Ovary (tissue), 9 donors: ENCODE measurements around the gene CDK6. TPM values are rescaled to one million over a fixed set of nuclear protein-coding genes. Genes with fewer than 3 reads are reported as not detected.

ENCODE experiments used
- DNase-seq, 5 donors: peaks; one replicate each; pipeline ENCODE4 v3.0.0-alpha.2; 2019 to 2020
- H3K27ac ChIP-seq, 2 donors: fragments of 200-600 bp; one replicate each; pipeline versions ENCODE4 v1.5.1 to v1.8.0; 2019 to 2022
- H3K27me3 ChIP-seq: fragments of 200-600 bp; one replicate; pipeline ENCODE4 v1.8.0; 2022
- H3K36me3 ChIP-seq: fragments of 200-600 bp; sonication (generic); one replicate; pipeline ENCODE4 v1.5.1; 2019
- H3K4me1 ChIP-seq: one replicate; pipeline ENCODE4 v1.8.1; 2013; ENCODE audit warnings: mild to moderate bottlenecking, moderate library complexity; ENCODE audit not compliant: insufficient read depth
- H3K4me3 ChIP-seq: fragments of 200-600 bp; sonication (generic); one replicate; pipeline ENCODE4 v1.5.1; 2017
- H3K9me3 ChIP-seq, 2 donors: fragments of 200-600 bp in 1 of 2; sonication (generic) in 1 of 2; one replicate each; pipeline versions ENCODE4 v1.5.1 to v1.8.1; 2013 to 2019; ENCODE audit warnings: mild to moderate bottlenecking in 1 of 2, moderate library complexity in 1 of 2
- EP300 ChIP-seq: sonication (generic); formaldehyde crosslinking; IDR thresholded peaks from one replicate; pipeline ENCODE4 v1.6.1; 2017; ENCODE audit warnings: antibody characterized with exemption
- POLR2A ChIP-seq: fragments of 450-650 bp; IDR thresholded peaks from one replicate; pipeline ENCODE4 v1.6.1; 2017; ENCODE audit warnings: antibody characterized with exemption, mild to moderate bottlenecking, moderate library complexity
- WGBS, 3 donors: extraction: QIAGEN DNeasy Blood & Tissue Kit in 1 of 3; methylation state at CpG; one replicate each; pipeline versions ENCODE4 v1.1.5 to v1.1.7; 2013 to 2017; 5-methylcytosine and 5-hydroxymethylcytosine counted together
- intact Hi-C, 4 donors: fragments of 100-400 bp; cut with DNase I; formaldehyde crosslinking; loops; one replicate each; pipeline versions ENCODE4 v1.11.0 to v1.15.1; 2022 to 2023
- polyA plus RNA-seq, 2 donors: library from polyadenylated mRNA; stranded (reverse); fragments of 200-250 nt in 1 of 2; fragments of 350-450 nt in 1 of 2; fragmentation: Illumina TruSeq in 1 of 2; extraction: RNeasy Lipid Tissue Mini Kit (QIAGEN cat#74804) in 1 of 2; gene quantifications; one replicate each; pipeline ENCODE4 v1.2.3, GENCODE V29; 2013 to 2014
- total RNA-seq, 7 donors: library from RNA; depleted of rRNA in 2 of 7; stranded (reverse); fragments of >200 nt in 2 of 7; fragmentation: NEBNext Ultra II Directional in 3 of 7; extraction: Animal tissue kit (Norgen Biotek cat#: 25700) in 3 of 7; gene quantifications; one replicate each; pipeline versions ENCODE4 v1.1.0 to v1.2.4, GENCODE V29; 2016 to 2023
- TF ChIP-seq, protein P1 (sequence below), 3 donors: fragments of 450-650 bp in 2 of 3; fragments of 200-600 bp in 1 of 3; IDR thresholded peaks; one replicate each; pipeline versions ENCODE4 v1.5.1 to v1.8.0; 2016 to 2022; ENCODE audit warnings: antibody characterized with exemption in 3 of 3, mild to moderate bottlenecking in 1 of 3
- donor health status: DM: no; HTN: no; CAD: no; lungs with moderate emphysema.
- donor health status: DM: no; HTN: no; CAD: no.
- donor health status: Bipolar disorder and iron deficiency.
- donor health status: DM: yes; HTN: yes; CAD: no.
- donor health status: DM: no; HTN: no; CAD: no.
- donor health status: DM: yes; HTN: yes; CAD: no.

The CDK6 gene
- total and polyA plus RNA-seq, 9 donors = 1.8 to 20.4 (median 11.2) TPM

DNA sequence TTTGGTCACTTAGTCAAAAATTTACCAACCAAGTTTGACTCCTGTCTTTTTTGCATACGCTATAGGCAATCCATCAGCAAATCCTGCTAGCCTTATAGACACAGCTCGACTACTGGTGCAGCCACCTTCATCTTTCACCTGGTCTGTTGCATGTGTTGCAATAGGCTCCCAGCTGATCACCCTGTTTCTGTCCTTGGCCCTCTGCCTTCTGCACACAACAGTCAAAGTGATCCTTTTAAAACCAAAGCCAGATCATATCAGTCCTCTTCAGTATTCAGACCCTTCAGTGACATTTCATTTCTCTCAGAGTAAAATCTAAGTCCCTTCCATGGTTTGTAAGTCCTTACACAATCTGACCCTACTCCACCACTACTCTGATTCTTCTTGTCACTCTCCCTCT, 10.9 kb upstream of the CDK6 start:
- no peaks in the 10 kb centered on the region for H3K9me3 ChIP-seq
- H3K27me3 ChIP-seq = no peaks in the 10 kb centered on the region
- no peaks in the 10 kb centered on the region for H3K4me1 ChIP-seq
- DNase-seq = no peak
- no peak overlapping the region for H3K4me3 ChIP-seq
- H3K36me3 ChIP-seq = no peaks in the 10 kb centered on the region
- TF ChIP-seq, protein P1, sequence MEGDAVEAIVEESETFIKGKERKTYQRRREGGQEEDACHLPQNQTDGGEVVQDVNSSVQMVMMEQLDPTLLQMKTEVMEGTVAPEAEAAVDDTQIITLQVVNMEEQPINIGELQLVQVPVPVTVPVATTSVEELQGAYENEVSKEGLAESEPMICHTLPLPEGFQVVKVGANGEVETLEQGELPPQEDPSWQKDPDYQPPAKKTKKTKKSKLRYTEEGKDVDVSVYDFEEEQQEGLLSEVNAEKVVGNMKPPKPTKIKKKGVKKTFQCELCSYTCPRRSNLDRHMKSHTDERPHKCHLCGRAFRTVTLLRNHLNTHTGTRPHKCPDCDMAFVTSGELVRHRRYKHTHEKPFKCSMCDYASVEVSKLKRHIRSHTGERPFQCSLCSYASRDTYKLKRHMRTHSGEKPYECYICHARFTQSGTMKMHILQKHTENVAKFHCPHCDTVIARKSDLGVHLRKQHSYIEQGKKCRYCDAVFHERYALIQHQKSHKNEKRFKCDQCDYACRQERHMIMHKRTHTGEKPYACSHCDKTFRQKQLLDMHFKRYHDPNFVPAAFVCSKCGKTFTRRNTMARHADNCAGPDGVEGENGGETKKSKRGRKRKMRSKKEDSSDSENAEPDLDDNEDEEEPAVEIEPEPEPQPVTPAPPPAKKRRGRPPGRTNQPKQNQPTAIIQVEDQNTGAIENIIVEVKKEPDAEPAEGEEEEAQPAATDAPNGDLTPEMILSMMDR (IDR thresholded peaks at IDR 0.05) = no peak
- TF ChIP-seq POLR2A = no peak
- TF ChIP-seq EP300 = no peak
- H3K27ac ChIP-seq = no peak overlapping the region
- WGBS, 3 donors = 87 to 94% (median 92%) methylated on average over 2 of the region's 2 CpGs
- intact Hi-C loops = loop anchor here in 1 of 4 donors (5.0 kb wide), 1 partner anchor 1970 kb away; no protein-coding TSS in a partner anchor

DNA sequence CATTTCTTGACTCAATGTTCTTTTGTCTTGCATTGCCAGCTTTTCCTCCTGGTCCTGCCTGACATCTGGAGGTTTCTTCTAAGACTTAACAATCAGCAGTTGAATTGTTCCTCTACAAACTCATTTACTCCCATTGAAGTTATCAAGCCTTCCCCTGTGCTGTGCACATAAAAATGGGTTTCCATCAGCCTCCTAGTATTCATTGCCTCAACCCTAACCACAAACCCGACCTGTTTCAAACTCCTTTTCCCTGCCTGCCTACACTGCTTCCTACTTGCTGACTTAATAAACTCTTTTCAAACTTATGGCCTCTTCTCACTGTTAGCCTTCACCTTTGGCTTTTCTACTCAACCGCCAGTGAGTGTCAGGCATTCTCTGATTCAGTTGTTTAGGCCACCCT, 9.4 kb upstream of the CDK6 start:
- no peaks in the 10 kb centered on the region for H3K36me3 ChIP-seq
- DNase-seq = no peak
- TF ChIP-seq EP300 (no peak), POLR2A (no peak)
- TF ChIP-seq, protein P1 (IDR thresholded peaks at IDR 0.05) = no peak
- no peaks in the 10 kb centered on the region for H3K9me3 ChIP-seq
- 70 to 80% (median 73%) methylated on average over 2 of the region's 2 CpGs for WGBS, 3 donors
- H3K4me1 ChIP-seq = no peaks in the 10 kb centered on the region
- H3K4me3 ChIP-seq = no peak overlapping the region
- no peak overlapping the region for H3K27ac ChIP-seq
- H3K27me3 ChIP-seq = no peaks in the 10 kb centered on the region
- intact Hi-C loops = loop anchor here in 1 of 4 donors (5.0 kb wide), 1 partner anchor 1972 kb away; no protein-coding TSS in a partner anchor

DNA sequence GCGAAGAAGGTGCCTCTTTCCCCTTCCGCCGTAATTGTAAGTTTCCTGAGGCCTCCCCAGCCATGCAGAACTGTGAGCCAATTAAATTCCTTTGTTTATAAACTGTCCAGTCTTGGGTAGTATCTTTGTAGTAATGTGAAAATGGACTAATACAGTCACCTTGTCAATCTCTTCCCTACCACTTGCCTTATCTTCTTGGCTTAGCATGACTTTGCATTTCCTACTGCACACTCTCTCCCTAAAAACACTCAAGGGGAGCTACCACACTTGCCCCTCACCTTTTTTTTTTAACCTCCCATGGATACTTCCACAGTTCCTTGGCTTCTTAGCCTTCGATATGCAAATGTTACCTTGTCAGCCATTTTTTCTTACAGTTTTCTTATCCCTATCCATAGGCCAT, 7.4 kb upstream of the CDK6 start:
- TF ChIP-seq, protein P1 (IDR thresholded peaks at IDR 0.05) = no peak
- TF ChIP-seq POLR2A = no peak
- no peak for TF ChIP-seq EP300
- H3K36me3 ChIP-seq = no peaks in the 10 kb centered on the region

DNA sequence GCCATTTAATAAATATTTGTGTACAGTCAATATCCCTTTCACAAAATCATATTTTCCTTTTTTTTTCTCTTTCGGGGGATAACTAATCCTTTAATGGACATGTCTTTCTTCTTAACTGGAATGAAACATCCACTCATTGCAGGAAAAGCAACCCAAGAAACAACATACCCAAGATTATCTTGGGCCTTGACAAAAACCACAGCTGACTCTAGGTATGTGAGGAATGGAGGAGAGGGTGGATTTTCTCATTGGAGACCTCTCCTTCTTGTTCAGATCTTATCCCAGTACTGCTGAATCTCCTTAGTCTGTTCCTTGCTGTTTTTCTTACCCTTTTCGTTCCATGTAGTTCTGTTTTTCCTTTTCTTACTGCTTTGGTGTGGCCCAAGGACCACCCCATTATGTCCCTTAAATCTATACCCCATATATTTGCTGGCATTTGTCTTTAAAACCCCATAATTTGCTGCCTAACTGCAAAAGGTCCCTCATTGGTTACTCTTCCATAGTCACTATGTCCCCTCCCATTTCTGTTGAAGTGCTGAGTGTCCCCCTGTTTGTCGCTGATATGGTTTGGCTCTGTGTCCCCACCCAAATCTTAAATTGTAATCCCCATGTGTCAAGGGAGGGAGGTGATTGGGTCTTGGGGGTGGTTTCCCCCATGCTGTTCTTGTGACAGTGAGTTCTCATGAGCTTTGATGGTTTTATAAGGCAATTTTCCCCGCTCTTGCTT, 6.8 kb upstream of the CDK6 start:
- no peak overlapping the region for H3K4me3 ChIP-seq
- 91 to 95% (median 91%) methylated on average over 4 of the region's 4 CpGs for WGBS, 3 donors
- H3K36me3 ChIP-seq = no peaks in the 10 kb centered on the region
- intact Hi-C loops = no loop called here
- H3K27ac ChIP-seq = no peak overlapping the region
- peaks cover 2% of the 10 kb centered on the region for H3K27me3 ChIP-seq
- no peak for TF ChIP-seq EP300
- TF ChIP-seq, protein P1 (IDR thresholded peaks at IDR 0.05) = no peak
- TF ChIP-seq POLR2A = no peak
- H3K9me3 ChIP-seq = no peaks in the 10 kb centered on the region
- no peaks in the 10 kb centered on the region for H3K4me1 ChIP-seq
- no peak for DNase-seq

More for the DNA sequence above, 7.4 kb upstream of the CDK6 start:
- Histone ChIP-seq H3K4me1 (no peaks in the 10 kb centered on the region), H3K27ac (no peak overlapping the region), H3K4me3 (no peak overlapping the region), H3K9me3 (no peaks in the 10 kb centered on the region), H3K27me3 (peaks cover 2% of the 10 kb centered on the region)
- 93 to 94% (median 94%) methylated on average over 4 of the region's 4 CpGs for WGBS, 3 donors
- DNase-seq = no peak
- intact Hi-C loops = no loop called here
